K562 (cell line): ENCODE data around the gene NRXN2.
A peak's percentile ranks its signal among the peaks of the same experiment; 100 is the strongest.

Source experiments
- CEBPB ChIP-seq: fragments of 450-650 bp; IDR thresholded peaks from 2 replicates; pipeline ENCODE4 v1.6.1; 2016; ENCODE audit warnings: missing genetic modification characterization, missing compliant biosample characterization
- CTCF ChIP-seq, 3 experiments: IDR thresholded peaks in 2 of 3; conservative IDR thresholded peaks in 1 of 3; 2 replicates each; pipeline ENCODE4 v1.5.1; 2011 to 2012; ENCODE audit warnings: low read length in 3 of 3, mild to moderate bottlenecking in 3 of 3, control low read depth in 2 of 3, improper control_type of control experiment in 1 of 3, inconsistent platforms in 1 of 3, low read depth in 1 of 3, mixed read lengths in 1 of 3, moderate library complexity in 1 of 3; ENCODE audit not compliant: insufficient read depth in 2 of 3
- EHMT2 ChIP-seq: fragments of 450-650 bp; IDR thresholded peaks from 2 replicates; pipeline ENCODE4 v1.6.1; 2018; ENCODE audit warnings: antibody characterized with exemption
- GMEB1 ChIP-seq: fragments of 250-450 bp; sonication (Bioruptor Pico); IDR thresholded peaks from 2 replicates; pipeline ENCODE4 v1.4.0; 2020; ENCODE audit warnings: mild to moderate bottlenecking

GRCh38 chr11:64767344-64768299 lies 44.6 kb upstream of the NRXN2 start:
- TF ChIP-seq CTCF (IDR thresholded peaks at IDR 0.05 in 2 of 3, conservative IDR thresholded peaks at IDR 0.05 in 1 of 3; ENCODE audit: insufficient read depth in 2 of 3, low read depth in 1 of 3, low read length in 3 of 3) = peak; percentile 63 to 88 (median 67)
- TF ChIP-seq EHMT2 = no peak
- no peak for TF ChIP-seq CEBPB (tag)
- TF ChIP-seq GMEB1 (CRISPR knock-in tag) = no peak
